NB4 (cell line): ENCODE data around the gene MROH2A.
A peak's percentile ranks its signal among the peaks of the same experiment; 100 is the strongest.

Experiments
- DNase-seq: peaks from one replicate; pipeline ENCODE4 v3.0.0; 2010; ENCODE audit warnings: low read depth
- H3K4me3 ChIP-seq: one replicate; pipeline ENCODE4 v1.5.1; 2011; ENCODE audit warnings: mild to moderate bottlenecking, low read depth, low read length, moderate library complexity
- MYC ChIP-seq: IDR thresholded peaks from 2 replicates; pipeline ENCODE4 v1.6.1; 2011; ENCODE audit warnings: low read depth, low read length
- POLR2A ChIP-seq: IDR thresholded peaks from 2 replicates; pipeline ENCODE4 v1.6.1; 2011; ENCODE audit warnings: mild to moderate bottlenecking; ENCODE audit not compliant: insufficient read length; ENCODE audit errors: extremely low read depth
- TF ChIP-seq, protein P1 (sequence below): IDR thresholded peaks from one replicate; pipeline ENCODE4 v1.5.1; 2012; ENCODE audit warnings: low read depth, low read length
- TF ChIP-seq, protein P2 (sequence below): IDR thresholded peaks from 2 replicates; pipeline ENCODE4 v1.6.1; 2011; ENCODE audit warnings: low read depth, low read length

Gene MROH2A

GRCh38 chr2:233853353-233853752, 75.2 kb downstream of the MROH2A start:
- TF ChIP-seq MYC (no peak), POLR2A (no peak)
- TF ChIP-seq, protein P1, sequence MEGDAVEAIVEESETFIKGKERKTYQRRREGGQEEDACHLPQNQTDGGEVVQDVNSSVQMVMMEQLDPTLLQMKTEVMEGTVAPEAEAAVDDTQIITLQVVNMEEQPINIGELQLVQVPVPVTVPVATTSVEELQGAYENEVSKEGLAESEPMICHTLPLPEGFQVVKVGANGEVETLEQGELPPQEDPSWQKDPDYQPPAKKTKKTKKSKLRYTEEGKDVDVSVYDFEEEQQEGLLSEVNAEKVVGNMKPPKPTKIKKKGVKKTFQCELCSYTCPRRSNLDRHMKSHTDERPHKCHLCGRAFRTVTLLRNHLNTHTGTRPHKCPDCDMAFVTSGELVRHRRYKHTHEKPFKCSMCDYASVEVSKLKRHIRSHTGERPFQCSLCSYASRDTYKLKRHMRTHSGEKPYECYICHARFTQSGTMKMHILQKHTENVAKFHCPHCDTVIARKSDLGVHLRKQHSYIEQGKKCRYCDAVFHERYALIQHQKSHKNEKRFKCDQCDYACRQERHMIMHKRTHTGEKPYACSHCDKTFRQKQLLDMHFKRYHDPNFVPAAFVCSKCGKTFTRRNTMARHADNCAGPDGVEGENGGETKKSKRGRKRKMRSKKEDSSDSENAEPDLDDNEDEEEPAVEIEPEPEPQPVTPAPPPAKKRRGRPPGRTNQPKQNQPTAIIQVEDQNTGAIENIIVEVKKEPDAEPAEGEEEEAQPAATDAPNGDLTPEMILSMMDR: no peak
- TF ChIP-seq, protein P2, sequence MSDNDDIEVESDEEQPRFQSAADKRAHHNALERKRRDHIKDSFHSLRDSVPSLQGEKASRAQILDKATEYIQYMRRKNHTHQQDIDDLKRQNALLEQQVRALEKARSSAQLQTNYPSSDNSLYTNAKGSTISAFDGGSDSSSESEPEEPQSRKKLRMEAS: no peak
- H3K4me3 ChIP-seq: peak overlapping the region; percentile 99
- DNase-seq: peak; percentile 28

GRCh38 chr2:233853883-233854240, 75.7 kb downstream of the MROH2A start:
- peak; percentile 52 for DNase-seq
- TF ChIP-seq POLR2A (no peak), MYC (no peak)
- TF ChIP-seq, protein P2: no peak
- TF ChIP-seq, protein P1: no peak
- H3K4me3 ChIP-seq: peak overlapping the region; percentile 99

DNA sequence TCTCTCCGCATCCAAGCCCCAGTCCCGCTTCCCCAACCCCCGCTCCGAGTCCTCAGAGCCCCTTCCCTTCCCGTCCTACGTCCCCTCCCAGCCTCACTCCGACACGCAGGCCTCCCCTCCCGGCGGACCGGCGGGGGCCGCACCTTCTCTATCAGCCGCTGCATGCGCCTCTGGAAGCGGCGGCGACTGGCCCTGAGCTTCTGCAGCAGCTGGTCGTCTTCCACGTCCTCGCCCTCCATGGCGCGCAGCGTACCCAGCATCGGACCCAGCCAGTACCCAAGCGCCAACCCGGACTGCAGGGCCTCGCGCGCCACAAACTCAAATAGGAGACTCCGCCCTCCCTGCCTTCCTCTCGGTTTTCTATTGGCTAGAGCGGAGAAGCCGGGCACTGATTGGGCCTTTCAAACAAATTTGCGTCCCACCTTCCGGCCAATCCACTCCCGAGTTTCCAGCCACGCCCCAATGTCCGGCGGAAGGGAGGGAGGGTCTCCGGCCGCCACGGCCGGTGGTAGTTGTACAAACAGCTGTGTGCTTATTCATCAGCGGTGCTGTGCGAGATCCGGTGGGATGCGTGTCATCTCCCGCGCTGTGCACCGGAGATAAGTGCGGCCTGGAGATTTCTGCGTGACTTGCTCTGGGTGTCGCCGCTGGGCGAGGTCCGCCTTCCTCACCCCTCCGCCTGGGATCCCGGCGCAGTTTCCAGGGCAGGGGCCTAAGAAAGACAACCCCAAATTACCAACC, 76.3 kb downstream of the MROH2A start, which contains the start of gene HJURP:
Gene HJURP (minus strand): TSS at position 295 of the 741 bp plus-strand sequence. CDS start 35 bp downstream, at position 260.
- peak; percentile 98 for DNase-seq
- peak within 1 kb of the TSS; percentile 99 for H3K4me3 ChIP-seq
- TF ChIP-seq, protein P2: peak; percentile 62; the same call in 1 of the 2 replicates
- TF ChIP-seq, protein P1: no peak
- peak; percentile 78 for TF ChIP-seq POLR2A
- TF ChIP-seq MYC: peak; percentile 60

- no peak overlapping the region for H3K4me3 ChIP-seq
- TF ChIP-seq MYC (no peak), POLR2A (no peak)
- TF ChIP-seq, protein P1: no peak
- TF ChIP-seq, protein P2: no peak
- DNase-seq: no peak
Measured at GRCh38 chr2:233855345-233855744, 77.2 kb downstream of the MROH2A start.

DNA sequence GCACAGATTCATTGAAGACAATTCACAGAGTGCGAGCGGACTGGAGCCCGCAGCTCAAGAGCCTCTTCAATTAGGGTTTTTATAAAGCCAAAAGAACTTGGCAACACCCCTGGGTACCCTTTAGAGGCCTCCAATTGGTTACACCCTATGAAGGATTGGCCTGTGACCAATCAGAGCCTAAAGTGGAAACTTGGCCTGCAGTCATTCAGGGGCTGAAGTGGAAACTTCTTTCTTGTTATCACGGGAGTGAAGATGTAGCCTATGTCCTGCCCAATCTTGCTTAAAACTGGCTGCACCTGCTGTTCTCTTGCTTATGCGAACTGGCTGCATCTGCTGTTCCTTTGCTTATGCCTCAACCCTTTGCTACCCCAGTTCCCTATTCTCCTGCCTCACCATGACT, 78.1 kb downstream of the MROH2A start:
- no peak for DNase-seq
- H3K4me3 ChIP-seq: no peak overlapping the region
- TF ChIP-seq, protein P1: no peak
- TF ChIP-seq MYC: no peak
- TF ChIP-seq POLR2A: no peak
- TF ChIP-seq, protein P2: no peak
